ENCODE measurements around the gene SFXN5.

SFXN5 gene

DNA sequence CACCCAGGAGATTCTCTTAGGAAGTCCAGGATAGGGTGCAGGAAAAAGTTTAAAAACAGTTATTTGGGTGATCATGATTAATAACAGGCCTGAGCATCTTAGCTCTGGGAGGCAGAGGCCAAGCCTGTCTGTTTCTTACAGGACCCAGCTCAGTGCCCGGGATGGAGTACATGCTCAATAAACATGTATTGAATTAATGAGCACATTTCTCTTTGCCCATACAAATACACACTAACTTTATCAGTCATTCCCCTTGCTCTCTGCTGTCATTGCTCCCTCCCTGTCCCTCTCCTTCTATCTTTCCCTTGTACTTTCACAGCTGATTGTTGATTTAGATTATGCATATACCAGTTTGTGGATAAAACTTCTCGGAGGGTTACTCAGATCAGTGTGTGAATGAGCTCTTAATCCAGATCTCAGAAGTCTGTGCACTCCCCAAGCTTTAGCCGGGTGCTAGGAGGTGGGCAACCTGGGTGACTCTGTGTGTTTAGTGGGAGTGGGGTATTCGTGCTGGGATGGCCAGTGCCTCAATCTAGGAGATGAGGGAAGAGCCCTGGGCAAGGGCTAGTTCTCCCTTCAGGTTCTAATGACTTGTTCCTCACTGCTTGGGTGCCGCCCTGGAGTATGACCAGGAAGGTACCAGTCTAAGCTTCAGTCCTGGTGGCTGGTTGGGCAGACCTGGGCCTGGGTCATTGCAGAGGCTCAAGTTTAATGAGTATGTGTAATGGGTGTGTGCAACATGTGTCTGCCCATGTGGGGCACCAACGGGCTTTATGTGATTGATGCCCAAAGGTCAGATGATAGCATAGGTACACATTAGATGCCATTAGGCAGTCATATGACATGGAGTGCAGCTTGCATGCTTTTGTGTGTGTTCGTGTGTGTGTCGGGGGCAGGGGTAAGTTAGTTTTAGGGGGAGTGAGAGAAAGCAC, 143.6 kb downstream of the SFXN5 start:
- no peak for DNase-seq (ENCODE audit: extremely low read depth in 1 of 2, low read depth in 1 of 2)

DNA sequence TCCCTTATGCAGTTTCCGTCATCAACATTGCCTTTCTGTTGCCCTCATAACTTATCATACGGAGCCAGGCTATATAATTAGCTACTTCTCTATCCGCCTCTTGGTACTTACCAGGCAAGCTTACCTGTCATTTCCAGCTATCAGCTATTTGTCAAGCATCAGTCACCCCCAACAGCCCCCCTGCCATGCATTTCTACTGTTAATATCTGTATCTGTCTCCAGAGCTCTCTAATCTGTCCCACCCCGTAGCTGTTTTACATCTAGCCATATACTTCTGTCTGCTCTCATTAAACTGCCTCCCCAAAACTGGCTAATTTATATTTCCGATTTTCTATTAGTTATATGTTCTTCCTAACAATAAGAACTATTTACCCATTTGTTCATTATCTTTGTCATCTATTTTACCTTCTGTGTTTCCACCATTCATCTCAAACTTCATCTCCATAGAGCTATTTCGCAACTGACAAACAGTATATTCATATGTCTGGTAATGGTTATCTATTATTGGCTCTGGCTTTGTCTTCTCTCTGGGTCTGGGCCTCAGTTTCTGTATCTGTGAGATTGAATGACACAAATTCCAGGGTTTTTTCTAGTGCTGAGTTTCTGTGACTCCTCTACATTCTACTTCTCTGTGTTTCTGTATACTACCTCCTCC, 144.6 kb downstream of the SFXN5 start:
- DNase-seq (ENCODE audit: extremely low read depth in 1 of 2, low read depth in 1 of 2): no peak

DNA sequence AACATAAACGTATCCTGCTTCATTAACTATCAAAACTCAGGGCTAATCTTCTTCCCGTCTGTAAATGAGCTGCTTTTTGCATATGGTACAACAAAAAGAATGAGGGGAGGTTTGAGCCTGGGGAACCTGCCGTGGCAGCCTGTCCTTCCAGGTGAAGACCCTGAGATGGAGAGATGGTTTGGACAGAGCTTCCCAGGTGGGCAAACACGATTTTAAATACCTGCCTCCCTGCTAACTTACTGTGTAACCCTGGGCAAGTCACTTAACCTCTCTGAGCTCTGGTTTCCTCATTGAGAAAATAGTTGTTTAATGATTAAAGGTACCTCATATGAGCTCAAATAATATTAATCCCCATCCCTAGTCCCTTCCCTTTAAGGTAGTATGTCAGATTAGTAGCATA, 145.1 kb downstream of the SFXN5 start:
- DNase-seq (ENCODE audit: extremely low read depth in 1 of 2, low read depth in 1 of 2): no peak

DNA sequence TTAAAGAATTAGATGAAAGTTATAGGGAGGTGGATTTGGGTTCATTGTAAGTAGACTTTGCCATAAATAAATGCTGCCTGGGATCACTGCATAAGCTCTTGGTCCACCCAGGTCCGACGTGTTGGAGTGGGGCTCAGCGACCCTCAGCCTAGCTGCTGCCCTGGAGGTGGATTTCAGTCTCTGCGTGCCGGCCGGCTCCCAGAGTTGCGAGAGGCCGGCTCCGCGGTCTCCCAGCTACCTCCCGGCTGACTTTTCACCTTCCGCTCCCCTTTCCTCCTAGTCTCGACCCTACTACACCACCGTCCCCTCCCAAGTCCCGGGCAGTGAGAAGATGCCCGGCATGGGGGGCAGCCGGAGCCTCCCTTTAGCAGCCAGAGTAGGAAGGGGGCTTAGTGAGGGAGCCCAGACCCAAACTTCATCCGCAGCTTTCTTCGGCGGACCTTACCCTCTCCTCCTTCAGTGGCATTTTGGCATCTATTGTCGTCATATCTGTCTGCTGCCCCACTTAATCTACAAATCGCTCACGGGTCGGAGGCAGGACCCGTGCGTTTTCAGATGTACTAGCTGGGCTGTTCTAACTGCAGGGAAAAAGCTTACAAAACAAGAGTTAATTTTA, 146.1 kb downstream of the SFXN5 start:
- no peak for DNase-seq (ENCODE audit: extremely low read depth in 1 of 2, low read depth in 1 of 2)

DNA sequence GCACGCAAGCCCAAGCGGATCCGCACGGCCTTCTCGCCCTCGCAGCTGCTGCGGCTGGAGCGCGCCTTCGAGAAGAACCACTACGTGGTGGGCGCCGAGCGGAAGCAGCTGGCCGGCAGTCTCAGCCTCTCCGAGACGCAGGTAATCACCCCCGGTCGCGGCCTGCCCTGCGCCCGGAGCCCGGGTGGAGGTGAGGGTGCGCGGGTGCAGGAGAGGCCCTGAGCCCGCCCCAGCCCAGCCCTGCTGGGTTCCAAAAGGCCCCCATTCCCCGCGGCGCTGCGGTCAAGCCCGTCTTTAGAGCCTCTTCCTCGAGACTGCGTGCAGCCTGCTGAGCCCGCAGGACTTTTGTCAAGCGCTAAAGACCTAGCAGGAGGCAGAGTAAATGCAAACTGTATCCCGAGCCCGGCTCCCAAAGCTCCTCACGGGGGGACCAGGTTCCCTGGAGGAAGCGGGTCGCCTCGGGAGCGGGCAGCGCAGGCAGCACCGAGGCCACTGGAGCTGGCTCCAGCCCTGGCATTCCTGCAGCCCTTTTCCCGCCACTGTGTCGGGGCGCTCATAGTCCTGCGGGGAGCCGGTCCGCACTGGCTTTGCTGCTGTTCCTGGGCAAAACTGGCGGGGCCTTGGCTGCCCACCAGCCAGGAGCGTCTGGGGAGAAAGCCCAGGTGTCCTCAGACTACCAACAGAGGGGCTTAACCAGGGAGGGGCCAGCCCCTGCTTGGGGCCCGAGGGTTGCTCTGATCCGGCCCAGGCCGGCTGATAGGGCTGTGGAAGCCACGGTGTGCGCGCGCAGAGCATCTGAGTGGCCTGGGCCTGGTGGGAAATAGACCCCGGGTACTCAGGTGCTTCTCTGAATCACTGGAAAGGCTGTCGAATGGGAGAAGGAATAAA, 146.9 kb downstream of the SFXN5 start:
- DNase-seq (ENCODE audit: extremely low read depth in 1 of 2, low read depth in 1 of 2): no peak

DNA sequence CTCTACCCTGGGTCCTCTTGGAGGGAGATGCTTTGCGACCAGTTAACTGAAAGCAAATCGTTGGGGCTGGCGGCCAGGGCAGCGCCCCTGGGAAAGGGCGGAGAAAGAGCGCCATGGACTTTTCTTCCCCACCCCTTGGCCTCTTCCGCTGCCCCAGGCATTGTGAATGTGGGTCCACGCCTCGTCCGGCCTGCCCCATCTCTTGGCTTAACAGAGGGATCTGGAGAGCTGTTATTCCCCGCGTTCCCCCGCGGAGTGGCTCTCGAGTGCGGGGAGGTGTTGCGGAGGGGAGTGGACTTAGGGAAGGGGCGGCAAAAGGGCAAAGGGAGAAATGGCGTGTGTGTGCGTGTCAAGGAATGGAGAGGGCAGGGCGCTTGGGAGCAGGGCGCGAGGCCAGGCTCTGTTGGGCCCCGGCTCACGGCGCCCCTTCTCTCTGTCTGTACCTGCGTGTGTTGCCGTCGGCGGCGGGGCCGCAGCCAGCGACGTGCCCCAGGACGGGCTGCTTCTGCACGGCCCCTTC, 147.6 kb downstream of the SFXN5 start:
- DNase-seq (ENCODE audit: extremely low read depth in 1 of 2, low read depth in 1 of 2): no peak

DNA sequence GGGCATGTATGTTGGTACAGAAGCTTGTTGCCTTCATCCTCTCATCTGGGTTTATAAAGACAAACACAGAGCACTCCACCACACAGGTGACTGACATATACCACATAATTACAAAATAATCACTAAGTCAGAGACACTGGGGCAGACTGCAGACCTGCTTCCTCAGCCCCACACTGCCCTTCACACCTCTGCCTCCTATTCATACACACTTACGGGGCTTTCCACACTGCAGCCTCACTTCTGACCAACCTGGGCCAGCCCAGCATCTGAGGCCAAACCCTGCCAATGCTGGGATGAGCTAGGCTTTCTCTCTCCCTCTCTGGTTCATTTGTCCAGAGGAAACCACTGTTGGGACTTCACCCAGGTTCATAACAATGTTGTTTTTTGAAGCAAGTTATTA, 149.7 kb downstream of the SFXN5 start:
- DNase-seq (ENCODE audit: extremely low read depth in 1 of 2, low read depth in 1 of 2): no peak

DNA sequence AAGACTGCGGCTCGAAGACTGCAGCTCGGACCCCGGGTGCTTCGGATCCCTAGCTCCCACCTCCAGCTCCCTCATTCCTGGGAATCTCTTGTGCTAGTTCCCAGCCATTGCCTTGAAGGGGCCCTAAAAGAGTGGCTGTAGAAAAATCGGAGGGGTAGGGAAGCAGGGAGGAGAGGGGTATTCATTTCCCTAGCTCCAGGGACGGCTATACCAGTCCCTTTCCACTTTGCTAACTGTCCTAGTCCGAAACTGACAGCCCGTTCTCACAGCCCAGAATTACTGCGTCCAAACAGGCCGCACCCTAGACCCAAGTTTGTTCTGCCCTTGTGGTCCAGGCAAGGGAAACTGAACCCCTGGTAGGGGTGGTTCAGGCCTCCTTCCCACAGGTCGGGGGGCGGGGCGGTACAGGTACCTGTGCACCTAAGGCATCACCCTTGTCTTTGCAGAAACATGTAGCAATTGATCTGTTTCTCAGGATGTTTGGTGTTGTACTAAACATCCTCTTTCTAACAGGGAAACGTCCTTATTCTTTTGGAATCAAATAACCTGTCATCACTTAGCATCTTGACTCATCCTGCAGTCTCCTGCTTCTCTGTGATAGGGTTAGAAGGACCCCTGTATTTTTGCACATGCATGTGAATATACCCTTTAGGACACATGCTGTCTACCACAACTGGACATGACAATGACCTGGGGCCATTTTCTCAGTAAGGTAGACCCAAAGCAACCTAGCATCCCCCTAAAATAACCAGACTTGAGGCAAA, 150.2 kb downstream of the SFXN5 start:
- no peak for DNase-seq (ENCODE audit: extremely low read depth in 1 of 2, low read depth in 1 of 2)

DNA sequence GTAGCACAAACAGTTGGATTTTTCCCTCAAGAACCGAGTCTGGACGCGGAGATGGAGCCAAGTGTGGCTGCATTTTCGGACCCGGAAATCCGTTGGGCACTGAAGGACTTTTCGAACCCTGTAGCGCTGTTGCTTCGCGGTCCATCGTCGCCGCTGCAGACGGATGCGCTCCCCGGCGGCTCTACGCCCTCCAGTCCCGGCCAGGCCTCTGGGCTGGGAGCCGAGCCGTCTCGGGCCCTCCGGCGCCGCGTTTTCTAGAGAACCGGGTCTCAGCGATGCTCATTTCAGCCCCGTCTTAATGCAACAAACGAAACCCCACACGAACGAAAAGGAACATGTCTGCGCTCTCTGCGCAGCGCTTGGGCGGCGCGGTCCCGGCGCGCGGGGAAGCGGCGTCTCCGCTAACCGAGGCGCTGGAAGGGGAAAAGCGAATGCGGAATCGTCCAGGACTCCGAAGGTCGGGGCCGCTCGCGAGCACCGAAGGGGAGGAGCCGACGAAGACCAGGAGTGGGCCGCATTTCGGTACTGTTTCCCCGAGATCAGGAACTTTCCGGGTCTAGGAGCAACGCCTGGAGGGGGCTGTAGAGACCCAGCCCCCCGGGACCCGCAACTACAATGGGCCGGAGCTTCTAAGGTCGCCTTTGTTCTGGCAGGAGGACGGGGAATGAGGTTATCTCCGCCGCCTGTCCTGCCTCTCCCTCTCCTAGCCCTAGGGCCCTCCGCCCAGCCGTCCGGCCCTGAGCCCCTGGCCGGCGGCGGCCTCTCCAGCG, 151.0 kb downstream of the SFXN5 start:
- DNase-seq (ENCODE audit: extremely low read depth in 1 of 2, low read depth in 1 of 2): no peak

DNA sequence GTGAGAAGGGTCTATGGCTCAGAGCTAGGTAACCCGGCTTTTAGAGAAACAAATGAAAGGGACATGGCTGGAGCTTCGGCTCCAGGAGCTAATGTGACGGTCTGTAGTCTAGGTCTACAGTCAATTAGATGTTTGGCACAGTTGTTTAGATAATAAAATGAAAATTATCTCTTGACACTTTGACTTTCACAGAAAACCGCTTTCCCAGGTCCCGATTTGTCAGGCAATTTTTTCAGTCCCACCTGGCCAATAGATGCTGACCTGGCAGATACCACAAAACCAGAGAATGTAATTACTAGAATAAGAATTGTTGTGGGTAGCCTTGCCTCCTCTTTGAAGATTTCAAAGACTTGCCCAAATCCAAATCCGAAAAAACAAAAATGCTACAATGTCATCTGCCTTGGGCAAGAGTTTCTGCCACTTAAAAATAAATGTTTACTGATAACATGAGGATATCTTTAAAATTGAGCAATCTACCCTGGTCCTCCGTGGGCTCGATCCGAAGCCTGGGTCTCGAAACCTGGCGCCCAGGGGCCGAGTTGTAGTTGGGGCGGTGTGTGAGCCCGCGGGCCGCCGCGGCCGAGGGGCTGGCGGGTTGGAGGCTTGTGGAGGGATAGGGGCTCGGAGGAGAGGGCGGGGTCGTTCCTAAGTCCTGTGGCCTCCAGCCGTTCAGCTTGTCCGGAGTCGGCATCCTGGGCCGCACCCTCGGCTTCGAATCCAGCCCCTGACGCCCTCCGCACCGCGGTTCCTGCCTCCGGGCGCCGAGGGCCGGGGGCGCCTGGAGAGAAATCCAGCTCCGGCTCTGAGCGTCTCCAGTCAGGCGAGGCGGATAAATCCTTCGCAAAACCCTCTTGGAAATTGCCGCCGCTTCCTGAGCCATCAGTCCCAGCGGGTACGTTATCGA, 151.8 kb downstream of the SFXN5 start:
- DNase-seq (ENCODE audit: extremely low read depth in 1 of 2, low read depth in 1 of 2): no peak

DNA sequence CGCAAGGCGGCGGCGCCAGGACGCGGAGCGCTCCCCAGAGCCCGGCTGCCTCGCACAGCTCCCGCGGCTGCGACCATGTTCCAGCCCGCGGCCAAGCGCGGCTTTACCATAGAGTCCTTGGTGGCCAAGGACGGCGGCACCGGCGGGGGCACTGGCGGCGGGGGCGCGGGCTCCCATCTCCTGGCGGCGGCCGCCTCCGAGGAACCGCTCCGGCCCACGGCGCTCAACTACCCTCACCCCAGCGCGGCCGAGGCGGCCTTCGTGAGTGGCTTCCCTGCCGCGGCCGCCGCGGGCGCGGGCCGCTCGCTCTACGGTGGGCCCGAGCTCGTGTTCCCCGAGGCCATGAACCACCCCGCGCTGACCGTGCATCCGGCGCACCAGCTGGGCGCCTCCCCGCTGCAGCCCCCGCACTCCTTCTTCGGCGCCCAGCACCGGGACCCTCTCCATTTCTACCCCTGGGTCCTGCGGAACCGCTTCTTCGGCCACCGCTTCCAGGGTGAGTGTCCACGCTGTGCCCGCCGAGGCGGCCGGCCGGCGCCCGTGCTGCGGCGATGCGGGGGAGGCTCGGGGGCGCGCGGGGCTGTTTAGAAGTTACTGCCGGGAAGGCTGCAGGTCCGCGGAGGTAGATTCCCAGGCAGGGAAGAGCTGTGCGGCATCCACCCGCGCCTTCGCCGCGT, 153.5 kb downstream of the SFXN5 start:
- DNase-seq (ENCODE audit: extremely low read depth in 1 of 2, low read depth in 1 of 2): no peak

DNA sequence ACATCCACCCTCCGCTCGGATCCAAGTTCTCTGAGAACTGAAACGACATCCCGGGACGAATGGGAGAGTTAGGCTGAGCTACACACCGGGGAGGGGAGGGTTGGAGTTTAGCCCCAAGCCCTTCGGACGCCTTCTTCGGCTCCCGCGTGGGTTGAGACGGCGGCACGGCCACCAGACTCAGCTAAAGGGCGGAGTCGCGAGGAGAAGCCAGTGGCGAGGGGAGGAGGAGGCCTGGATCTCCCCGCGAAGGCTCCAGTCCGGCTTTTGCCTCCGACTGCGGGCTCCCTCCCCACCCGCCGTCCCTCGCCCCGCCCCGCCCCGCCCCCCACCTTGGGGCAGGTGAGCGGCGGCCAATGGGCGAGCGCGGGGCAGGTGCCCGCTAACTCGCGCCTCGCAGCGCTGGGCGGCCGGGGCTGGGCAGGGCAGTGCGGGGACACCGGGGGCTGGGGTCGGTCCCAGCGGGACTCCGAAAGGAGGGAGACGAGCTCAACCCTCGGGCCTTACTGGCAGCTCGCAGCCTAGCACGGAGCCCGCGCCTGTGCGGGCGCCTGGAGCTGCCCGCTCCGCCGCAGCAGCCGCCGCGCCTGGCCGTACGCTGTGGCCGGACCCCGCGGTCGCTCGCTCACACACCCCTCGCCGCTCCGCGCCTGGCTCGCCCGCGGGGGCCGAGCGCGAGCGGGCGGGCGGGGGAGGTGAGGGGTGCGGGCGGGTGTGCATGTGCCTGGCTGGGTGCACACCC, 154.2 kb downstream of the SFXN5 start, which contains the start of gene EMX1:
TSS of gene EMX1 (plus strand) at position 382 of the 739 bp plus-strand sequence. CDS start at position 716, 334 bp downstream.
- peak in 1 of 2 donors; percentile 36 for DNase-seq (ENCODE audit: extremely low read depth in 1 of 2, low read depth in 1 of 2)

DNA sequence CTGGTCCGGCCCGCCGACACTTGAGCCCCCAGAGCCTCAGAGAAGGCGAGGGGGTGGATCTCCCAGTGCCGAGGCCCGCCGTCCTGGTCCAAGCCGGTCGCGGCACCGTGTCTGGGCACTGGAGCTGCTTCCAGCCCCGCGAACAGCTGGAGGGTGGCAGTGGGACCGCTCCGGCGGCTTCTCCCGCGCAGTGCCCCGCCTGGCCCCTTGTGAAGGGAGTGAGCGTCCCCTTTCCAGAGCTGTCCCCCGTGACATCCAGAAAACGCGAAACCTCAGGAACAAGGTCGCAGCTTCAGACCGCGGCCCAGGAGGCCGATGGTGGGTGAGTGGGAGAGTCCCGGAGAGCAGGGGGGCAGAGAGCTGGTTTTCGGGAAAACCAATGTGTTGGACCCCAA, 154.8 kb downstream of the SFXN5 start:
- no peak for DNase-seq (ENCODE audit: extremely low read depth in 1 of 2, low read depth in 1 of 2)

DNA sequence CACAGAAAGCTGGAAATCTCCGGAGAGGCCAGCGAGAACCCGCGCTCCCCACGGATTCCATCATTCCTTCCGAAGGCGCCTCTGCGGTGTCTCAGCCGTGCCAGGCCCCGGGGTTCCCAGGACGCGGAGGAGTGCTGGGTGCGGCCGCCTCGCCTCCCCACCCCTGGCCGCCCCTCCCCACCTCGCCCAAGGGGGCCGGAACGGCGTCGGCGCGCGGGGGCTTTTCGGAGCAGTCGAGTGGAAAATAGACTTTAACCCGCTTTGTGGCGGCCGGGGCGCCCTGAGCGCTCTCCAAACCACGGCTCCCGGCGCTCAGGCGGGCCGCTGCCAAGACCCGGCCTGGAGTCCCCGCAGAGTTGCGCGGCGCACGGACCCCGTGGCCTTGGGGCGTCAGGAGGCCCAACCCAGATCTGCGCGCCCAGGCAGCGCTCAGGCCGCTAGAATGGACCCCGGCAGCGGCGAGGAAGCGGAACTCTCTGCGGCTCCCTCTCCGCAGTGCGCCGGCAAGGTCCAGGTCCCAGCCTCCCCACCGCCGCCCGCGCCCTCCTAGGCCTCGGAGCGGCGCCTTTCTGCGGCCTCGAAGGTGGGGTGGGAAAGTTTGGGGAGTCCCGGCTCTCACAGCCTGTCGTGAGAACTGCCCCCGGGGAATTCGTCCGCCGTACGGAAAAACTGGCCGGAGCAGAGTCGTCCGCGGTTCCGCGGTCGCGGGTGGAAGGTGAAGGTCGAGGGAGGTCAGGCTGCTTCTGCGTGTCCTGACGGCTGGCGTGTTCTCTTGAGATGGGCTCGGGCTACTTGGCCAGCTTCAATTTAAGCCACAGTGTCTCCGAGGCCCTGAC, 155.4 kb downstream of the SFXN5 start:
- DNase-seq (ENCODE audit: extremely low read depth in 1 of 2, low read depth in 1 of 2): no peak

DNA sequence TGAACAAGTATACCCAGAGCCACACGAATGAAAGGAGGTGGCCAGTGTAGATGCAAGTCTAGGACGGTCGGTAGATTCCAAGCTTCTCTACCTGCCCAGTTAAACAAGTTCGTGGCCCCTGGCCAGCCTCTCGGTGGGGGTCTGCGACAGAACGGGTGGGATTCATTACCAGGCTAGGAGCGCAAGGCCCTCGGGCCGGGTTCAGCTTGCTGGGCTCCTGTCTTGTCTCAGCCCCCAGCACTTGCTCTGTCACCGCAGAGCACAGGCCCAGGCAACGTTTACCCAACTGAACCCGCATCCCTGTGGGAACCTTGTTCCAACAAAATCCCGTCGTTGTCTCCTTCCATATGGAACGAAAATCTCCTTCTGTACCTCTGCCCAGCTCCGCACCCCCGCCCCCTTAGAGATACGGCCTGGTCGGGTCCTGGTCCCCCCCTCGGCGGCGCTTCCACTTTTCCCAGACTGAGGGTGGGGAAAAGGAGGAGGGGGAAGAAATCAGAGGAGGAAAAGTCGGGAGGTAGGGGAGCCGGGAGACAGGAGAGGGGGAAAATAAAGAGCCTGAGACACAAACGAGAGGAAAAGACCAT, 156.1 kb downstream of the SFXN5 start:
- DNase-seq (ENCODE audit: extremely low read depth in 1 of 2, low read depth in 1 of 2): no peak
